Forelimb muscle (tissue), 1 donor: ENCODE results near the gene SGSM1. TPM values are rescaled to one million over a fixed set of nuclear protein-coding genes. Genes with fewer than 3 reads are reported as not detected.

Experiments used
- DNase-seq: peaks from one replicate; pipeline ENCODE4 v3.0.0-alpha.2; 2013; ENCODE audit warnings: low read depth
- polyA plus RNA-seq: library from polyadenylated mRNA; unstranded; fragments of 120-200 nt; gene quantifications from one replicate; pipeline ENCODE4 v1.2.1, GENCODE V29; 2013; ENCODE audit not compliant: insufficient read length

SGSM1 gene
- polyA plus RNA-seq, 1 donor: 0.09 TPM

DNA sequence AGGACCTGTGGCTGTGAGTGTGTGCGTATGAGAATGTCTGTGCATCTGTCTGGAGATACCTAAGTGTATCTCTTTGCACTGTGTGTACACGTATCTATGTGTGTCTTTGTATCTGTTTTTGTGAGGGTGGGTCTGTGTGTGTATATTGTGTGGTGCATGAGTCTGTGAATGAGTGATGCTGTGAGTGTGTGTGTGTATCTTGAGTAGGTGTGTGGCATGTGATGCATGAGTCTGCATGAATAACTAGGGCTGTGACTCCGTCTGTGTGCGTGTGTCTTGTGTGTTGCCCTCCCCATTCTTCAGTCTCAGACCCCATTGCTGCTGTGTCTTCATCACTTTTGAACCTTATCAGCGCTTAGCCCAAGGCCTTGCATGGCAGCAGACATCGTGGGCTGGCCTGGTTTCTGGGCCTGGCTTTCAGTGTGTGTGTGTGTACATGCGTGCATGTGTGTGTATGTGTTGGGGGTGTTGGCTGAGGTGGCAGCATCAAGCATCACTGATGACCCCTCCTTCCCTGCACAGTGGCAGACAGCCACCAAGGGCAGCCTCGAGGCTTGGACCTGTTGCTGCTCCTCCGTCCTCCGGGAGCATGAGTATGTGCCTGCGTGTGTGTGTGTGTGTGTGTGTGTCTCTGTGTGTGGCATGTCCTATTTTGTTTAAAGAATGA is 1.4 kb downstream of the SGSM1 start:
- no peak for DNase-seq

DNA sequence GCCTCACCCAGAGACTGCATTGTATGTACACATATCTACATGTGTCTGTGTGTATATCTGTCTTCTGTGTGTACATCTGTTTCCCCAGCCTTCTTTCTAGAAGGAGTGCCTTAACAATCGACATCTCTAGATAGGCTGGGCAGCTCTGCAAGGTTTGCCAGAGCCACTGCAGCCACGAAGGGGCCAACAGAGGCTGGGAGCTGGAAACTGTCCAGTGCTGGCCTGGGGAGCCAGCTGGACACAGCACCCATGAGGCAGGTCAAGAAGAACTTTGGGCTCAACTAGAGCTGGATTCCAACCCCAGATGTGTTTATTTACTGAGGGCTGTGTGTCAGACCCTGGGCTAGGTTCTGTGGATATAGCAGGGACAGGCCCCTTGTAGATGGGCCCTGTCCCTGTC is 3.3 kb downstream of the SGSM1 start:
- no peak for DNase-seq

DNA sequence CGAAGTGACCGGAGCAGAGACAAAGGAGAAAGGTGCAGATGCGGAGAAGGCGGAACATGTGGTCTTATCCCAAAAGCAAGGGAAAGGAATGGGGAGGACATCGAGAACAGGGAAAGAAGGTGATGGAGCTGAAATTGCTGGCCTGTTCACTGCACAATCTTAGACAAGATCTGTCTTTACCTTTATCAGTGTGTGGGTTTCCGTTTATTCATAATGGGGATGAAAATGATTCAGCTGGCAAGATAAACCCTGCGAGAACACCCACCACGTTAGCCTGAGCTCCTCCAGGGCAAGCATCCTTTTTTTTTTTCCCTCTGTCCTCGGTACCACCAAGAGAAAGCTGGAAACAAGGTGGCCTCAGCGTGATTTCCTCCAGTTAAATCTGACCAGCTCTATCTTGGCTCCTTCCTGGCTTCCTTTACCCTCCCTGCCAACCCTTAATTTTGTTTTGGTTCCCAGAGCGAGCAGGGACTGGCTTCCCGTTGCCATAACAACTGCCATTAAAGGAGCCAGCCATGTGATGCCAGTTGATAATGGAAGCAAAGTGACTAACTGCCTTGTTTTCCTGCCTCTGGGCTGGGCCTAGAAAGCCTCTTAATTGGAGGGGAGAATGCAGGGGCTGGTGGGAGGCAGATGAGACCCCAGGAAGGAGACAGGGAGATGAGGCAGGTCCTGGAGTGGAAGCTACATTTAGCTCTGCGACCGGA is 4.2 kb downstream of the SGSM1 start:
- DNase-seq: no peak

DNA sequence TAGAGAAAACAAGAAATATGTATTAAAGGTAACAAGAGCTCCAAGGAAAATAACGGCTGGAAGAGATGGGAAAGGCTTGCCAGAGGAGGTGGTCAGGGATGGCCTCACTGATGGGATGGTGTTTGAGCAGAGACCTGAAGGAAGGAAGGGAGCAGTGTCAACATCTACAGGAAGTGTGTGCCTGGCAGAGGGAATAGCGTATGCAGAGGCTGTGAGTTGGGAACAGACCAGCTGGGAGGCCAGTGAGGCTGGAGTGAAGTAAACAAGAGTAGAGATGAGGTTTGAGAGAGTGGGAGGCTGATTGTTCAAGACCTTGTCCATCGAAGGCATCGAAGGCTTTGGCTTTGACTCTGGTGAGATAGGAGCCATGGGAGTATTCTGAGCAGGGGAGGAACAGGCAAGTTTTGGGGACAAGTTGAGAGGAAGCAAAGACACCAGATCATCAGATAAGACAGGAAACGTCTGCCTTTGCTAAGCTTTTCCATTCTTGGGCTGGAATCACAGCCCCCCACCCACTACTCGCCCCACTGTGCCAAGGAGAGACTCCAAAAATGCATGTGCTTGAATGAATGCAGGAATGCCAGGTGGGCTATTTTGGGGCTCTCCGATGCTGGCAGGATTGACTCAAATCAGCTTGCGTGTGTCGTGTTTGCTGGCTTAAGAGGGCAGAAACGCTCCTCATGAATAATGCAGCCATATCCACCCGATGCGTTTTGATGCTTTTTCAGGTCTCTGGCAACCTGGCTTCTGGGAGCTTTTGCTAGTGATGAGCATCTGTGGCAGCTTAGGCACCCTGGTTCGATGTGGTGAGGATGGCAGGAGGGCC is 7.2 kb downstream of the SGSM1 start:
- no peak for DNase-seq

DNA sequence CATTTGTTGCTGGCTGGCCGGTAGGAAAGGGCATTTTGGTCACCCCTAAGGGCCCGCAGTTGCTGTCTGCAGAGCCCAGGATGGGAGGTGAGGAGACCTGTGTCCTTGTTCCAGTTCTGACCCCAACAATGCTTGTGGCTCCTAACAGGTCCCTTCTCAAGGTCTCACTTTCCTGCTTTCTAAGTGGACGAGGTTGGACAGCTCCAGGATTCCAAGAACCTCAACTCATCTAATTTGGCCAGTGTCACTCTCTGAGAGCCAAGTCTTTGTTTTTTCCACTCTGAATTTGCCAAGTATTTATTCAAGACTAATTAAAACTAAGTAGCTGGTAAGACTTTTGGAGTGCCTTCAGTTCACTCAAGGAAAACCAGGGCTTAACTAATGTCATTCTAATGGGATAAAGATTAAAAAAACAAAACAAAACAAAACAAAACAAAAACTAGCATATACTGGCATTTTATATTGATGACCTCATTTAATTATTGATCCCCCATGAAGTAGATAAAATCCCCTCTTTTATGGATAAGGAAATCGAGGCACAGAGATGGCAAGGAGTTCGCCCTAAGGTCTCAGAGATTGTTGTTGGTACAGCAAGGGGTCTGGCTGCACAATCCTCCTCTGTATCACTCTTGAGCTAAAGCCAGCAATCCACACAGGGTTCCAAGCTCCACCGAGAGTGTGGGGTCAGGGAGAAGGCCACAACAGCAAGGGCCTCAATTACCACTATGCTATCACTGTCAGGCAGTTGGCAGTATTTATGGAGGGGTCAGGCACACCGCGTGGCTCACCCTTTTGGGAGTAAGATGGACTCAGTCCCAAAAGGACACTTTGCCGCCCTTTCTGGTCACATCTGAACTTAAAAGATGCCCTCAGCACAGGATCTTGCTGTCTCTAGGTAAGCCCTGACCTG is 8.1 kb downstream of the SGSM1 start:
- no peak for DNase-seq

DNA sequence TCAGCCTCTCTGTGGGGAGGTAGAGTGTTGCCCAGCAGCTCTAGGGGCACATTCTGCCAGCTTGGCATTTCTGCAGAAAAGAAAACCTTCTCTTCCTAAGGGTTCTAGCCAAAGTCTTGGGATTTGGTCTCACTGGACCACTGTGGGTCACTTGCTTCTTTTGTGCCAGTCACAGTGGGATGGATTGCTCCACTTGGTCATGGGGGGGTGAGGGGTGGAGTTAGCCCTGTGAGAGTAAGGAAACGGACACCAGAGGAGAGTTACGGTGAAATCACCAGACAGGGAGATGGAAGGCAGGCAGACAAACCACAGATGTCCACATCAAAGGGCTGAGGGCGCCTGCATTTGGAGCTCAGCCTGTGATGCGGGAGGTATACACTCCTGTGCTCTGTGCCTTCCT is 10.8 kb downstream of the SGSM1 start:
- no peak for DNase-seq

DNA sequence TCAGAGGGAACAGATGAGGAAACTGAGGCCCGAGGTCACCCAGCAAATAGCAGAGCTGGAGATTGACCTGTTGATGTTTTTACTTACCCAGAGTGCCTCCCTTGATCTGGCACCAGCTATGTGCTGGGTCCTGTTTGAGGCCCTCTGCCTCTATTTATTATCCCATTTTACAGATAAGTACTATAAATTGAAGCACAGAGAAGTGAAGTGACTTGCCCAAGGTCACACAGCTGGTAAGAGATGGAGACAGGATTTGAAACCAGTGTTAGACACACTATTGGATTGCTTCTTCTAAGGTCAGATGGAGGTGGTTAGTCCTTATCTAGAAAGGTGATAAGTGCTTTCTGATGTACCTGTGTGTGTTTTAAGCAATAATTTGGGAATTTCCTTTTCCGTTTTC is 13.5 kb downstream of the SGSM1 start:
- DNase-seq: no peak

DNA sequence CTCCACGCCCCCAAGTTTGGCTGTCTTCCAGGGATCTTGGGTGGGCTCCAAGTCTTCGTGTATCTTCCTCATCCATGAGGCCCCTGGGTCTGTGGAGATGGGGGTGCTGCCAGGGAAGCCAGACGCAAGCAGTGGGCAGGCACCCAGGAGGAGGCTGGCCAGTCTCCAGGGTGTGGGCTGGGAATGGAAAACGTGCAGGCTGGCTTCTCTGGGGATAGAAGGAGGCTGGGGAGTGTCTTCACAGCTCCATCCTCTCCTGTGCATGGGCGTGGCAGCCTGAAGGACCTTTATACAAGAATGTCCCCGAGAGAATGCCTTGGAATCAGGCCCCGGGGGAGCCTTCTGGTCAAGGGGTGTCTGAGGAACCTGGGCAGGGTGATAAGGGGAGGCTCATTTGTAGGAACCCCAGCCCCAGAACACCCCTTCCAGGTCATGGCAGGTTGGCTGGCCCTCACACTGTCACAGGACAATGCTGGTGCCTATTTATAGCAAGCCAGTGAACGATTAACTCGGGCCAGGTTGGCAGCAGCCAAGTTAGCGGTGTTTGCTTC is 14.0 kb downstream of the SGSM1 start:
- DNase-seq: no peak

DNA sequence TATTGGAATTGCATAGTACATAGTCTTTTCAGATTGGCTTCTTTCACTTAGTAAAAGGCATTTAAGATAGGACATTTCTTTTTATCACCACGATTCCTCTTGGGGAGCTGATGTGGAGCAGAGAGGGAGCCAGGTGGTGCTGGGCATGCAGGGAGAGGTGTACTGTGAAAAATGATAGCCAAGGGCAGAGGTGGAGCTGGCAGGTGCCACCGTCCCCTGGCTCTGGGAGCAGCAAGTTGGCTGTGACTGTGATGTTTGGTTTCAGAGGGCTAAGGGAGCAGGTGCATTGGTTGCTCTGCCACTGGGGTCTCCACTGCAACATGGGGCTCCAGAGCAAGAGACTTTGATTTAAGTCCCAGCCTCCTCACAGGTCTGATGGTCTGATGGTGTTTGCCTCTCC is 16.5 kb downstream of the SGSM1 start:
- DNase-seq: no peak

DNA sequence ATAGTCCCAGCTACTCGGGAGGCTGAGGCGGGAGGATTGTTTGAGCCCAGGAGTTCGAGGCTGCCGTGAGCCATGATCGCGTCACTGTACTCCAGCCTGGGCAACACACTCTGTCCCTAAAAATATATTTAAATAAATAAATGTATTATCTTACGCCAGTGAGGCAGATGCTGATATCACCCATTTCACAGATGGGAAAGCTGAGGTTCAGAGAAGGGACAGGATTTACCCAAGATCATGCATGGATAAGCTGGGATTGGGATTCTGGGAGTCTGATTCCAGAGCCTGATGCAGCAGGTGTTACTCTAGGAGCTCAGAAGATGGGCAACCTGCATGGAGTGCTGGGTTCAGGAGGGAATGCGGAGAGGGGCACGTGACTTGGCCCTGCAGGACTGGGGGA is 17.8 kb downstream of the SGSM1 start:
- no peak for DNase-seq

DNA sequence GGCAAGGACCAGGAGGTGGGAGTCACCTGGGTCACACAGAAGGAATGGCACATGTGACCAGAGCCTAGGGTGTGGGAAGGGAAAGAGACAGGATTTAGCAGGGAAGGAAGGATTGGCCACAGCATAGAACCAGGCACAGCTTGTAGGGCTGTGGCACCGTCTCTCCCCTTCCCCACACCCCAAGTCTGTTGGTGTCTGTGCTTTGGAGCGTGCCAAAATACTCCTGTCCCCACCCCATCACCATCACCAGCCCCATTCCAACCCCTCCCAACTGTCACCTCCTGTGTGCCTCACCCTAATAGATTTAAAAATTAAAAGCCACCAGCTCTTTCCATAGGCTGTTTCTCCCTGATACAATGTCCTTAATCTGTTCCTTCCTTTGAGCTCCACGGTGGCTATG is 18.2 kb downstream of the SGSM1 start:
- DNase-seq: no peak

DNA sequence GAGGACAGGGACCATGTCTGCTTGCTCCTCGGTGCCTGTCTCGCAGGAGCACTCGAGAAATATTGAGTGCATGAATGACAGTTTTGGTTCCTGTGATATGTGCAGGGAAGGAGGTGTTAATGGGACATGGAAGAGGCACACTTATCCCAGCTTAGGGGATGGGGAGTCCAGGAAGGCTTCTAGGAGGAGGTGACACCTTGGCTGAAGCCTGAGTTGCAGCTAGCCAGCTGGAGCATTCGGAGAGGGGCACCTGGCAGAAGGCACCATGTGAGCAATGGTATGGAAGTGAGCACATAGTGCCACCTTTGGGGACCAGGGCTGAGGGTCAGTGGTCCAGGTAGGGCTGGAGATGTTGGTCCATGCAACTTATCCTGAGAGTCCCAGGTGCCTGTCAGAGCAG is 18.9 kb downstream of the SGSM1 start:
- DNase-seq: no peak

DNA sequence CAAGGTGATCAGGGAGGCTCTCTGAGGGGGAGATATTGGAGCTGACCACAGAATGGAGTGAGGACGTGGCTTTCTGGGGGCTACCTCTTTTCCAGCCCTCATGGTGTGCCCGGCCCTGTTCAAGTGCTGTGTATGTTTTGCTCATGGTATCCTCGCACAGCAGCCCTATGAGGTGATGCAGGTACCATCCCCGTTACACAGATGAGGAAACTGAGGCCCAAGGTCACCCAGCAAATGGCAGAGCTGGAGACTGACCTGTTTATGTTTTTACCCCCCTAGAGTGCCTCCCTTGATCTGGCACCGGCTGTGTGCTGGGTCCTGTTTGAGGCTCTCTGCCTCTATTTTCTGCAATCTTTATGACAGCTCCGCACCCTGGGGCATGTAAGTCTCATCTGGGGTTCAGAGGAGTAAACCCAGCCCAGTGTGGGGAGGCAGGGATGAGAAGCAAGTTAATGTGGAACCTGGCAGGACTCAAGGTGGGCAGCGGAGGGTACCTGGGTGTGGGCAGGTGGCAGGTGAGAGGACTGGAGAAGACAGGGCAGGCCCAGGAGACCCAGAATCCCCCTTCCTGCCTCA is 20.8 kb downstream of the SGSM1 start:
- DNase-seq: no peak

DNA sequence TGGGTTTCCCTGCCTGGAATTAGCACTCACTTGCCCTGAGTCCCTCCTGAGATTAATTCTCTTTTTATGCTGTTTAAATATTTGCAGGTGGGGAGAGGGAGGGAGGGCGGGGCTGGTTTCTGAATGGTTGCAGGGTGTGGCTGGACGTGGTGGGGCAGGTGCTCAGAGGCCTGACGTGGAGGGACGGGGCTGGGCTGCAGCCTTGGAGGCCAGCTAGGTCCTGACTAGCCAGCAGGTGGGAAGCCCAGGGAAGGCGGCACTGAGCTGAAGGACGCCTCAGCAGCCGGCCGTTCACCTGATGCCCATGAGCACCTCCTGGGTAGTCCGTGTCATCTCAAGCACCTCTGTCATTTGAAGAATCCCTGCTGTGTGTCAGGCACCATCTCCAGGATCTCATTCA is 21.3 kb downstream of the SGSM1 start:
- no peak for DNase-seq

DNA sequence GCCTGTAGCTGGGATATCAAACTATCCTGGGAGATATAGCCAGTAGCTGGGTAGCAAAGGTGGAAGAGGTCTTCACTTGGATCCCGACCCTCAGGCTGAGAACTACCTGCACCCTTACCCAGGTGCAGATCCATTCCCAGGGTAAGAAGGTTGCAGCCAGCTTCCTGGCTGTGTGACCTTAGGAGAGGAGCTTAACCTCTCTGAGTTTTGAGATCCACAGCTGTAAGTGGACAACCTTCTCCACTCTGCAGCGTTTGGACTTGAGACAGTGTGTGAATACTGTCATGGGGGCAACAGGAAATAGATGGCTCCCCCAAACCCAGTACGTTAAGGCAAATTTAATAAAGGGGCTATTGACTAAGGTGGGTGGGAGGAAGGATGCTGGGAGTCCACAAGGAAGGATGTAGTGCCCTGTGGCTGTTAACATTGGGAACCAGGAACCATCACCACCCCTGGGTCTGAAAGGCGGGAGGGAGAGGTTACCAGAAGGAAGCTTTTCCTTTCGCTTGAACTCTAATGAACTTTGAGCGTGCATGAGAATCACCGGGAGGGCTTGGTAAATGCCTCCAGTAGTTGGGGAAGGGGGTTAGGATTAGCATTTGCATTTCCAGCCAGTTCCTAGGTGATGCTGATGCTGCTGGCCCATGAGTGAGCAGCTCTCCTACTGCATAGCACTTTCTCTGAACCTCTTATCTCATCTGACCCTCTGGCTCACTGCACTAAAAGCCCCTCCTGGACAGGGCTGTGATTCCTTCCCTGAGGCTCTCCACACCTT is 24.4 kb downstream of the SGSM1 start:
- no peak for DNase-seq

DNA sequence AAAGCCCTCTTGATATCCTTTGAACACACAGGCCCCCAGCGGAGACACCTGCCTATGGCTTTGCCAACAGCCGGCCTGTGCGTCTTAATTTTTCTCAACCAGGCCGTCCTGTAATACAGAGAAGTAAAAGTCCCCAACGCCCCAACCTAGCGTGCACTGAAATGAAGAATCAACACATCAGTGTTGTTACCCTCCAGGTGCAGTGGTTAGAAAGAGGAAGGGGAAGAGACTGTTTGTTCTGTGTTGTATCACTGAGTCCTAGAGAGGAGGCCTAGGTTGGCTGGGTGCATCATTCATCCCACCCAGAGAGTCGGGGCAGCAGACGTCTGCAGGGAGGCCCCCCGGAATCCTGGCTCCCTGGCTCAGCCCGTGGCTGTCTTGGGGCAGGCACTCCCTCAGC is 25.7 kb downstream of the SGSM1 start:
- no peak for DNase-seq

DNA sequence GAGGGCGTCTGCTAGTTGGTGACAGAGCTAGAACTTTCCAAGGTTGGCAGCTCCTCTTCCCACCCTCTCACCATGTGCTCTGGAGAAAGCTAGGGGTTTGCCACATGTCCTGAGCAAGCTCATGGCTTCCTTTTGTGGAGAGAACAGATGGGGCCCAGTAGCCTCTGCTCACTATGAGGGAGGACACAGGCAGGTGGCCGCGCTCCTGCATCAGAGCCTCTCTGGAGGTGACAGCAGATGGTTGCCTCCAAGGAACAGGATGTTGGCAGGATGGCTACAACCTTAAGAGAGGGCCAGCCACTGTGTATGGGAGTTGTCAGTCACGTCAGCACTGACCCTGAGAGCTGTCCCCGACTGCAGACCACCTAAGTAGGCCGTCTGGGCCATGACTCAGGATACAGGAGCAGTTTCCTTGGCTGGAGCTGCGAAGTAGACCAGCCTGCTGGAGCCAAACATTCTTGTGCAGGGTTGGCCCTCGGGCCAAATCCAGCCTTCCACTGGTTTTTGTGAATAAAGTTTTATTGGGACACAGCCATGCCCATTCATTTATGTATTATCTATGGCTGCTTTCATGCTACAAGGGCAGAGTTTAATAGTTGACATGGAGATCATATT is 28.0 kb downstream of the SGSM1 start:
- no peak for DNase-seq

DNA sequence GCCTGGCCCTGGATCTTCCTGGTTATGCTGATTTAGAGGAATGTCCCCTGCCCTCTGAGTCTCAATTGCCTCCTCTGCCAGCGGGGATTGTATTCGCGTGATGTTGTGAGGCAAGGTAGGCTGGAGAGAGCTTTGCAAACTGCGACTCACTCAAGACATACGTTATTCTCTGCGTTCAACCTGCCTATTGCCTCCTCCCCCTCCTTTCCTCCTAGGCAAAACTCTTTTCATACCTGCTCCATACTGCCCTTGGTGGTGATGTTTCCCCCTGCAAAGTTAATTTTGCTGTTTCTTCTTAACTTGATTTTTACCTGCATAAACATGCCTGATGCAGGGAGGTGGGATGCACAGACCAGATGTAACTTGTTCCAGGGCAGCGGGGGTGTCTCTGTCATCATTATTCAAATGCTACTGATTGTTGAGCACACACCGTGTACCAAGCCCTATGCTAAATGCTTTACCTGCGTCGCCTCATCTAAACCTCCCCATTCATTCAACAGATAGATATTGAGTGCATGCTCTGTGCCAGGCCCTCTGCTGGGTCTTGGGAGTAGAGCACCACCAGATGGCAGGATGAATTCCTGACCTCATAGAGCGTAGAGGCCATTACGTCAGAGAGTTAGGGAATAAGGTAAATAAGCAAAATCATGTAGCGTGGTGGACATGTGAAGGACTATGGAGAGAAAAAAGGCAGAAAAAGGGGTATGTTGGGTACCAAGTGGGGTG is 29.0 kb downstream of the SGSM1 start:
- no peak for DNase-seq

DNA sequence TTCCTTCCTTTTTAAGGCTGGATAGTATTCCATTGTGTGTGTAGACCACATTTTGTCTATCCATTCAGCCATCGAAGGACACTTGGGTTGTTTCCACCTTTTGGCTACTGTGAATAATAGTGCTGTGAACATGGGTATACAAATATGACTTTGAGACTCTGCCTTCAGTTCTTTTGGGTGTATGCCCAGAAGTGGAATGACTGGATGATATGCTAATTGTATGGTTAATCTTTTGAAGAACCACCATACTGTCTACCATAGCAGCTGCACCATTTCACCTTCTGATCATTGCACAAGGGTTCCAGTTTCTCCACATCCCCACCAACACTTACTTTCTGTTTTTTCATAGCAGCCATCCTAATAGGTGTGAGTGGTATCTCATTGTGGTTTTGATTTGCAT is 30.3 kb downstream of the SGSM1 start:
- no peak for DNase-seq
